GM21528 (cell line): ENCODE measurements around the gene RTP1.
"Not testable (repeated sequence)": the region's sequence is repeated elsewhere in the genome, so short reads cannot be mapped to it uniquely, and the experiment has no call there.

ENCODE experiments used
- ATAC-seq: cut with Tn5 transposase; IDR thresholded peaks from one replicate; pipeline ENCODE4 v1.9.1; 2021; ENCODE audit warnings: mild to moderate bottlenecking, moderate library complexity; ENCODE audit not compliant: unreplicated experiment, low FRiP score

Gene RTP1

GRCh38 chr3:187237741-187238140, 40.5 kb downstream of the RTP1 start:
- no peak for ATAC-seq

GRCh38 chr3:187238239-187238638, 41.0 kb downstream of the RTP1 start:
- no peak for ATAC-seq

GRCh38 chr3:187238835-187239234, 41.5 kb downstream of the RTP1 start:
- ATAC-seq, result not testable (repeated sequence)

GRCh38 chr3:187242435-187242834, 45.1 kb downstream of the RTP1 start:
- ATAC-seq, result no peak

GRCh38 chr3:187242900-187243299, 45.6 kb downstream of the RTP1 start:
- no peak for ATAC-seq

- ATAC-seq, result no peak
These were observed 46.7 kb downstream of the RTP1 start for GRCh38 chr3:187243933-187244524.

- no peak for ATAC-seq
These were observed 50.1 kb downstream of the RTP1 start for GRCh38 chr3:187247398-187247797.
